H7 (cell line): Measurements from ENCODE around the gene UNC119. TPM values are rescaled to one million over a fixed set of nuclear protein-coding genes. Genes with fewer than 3 reads are reported as not detected.

Experiments
- total RNA-seq: library from RNA; depleted of rRNA; stranded (reverse); fragments of >200 nt; shearing (Covaris generic); gene quantifications from 2 replicates; pipeline ENCODE4 v1.2.3, GENCODE V29; 2014; rRNA removed

Gene UNC119
- total RNA-seq, 1 experiment from 2014 or later: 87.6 TPM

Other genes starting within 250 kb of the UNC119 start
- 86.4 and 90.4 TPM in 2 replicates for gene TMEM97, start 233.4 kb downstream of the UNC119 start, total RNA-seq
- gene IFT20, start 217.2 kb downstream of the UNC119 start, total RNA-seq: 13.7 and 19.0 TPM in 2 replicates
- 19.3 and 21.3 TPM in 2 replicates for gene TNFAIP1, start 216.9 kb downstream of the UNC119 start, total RNA-seq
- gene POLDIP2, start 195.1 kb downstream of the UNC119 start, total RNA-seq: 115 and 130 TPM in 2 replicates
- gene SEBOX, start 187.4 kb downstream of the UNC119 start, total RNA-seq: not detected in 2 replicates
- 0.04 and 0.14 TPM in 2 replicates for gene VTN, start 182.3 kb downstream of the UNC119 start, total RNA-seq
- 0.62 and 1.7 TPM in 2 replicates for gene SARM1, start 180.9 kb downstream of the UNC119 start, total RNA-seq
- gene SLC46A1, start 146.4 kb downstream of the UNC119 start, total RNA-seq: 5.7 and 6.7 TPM in 2 replicates
- not detected in 2 replicates for gene SLC13A2, start 79.0 kb downstream of the UNC119 start, total RNA-seq
- gene FOXN1, start 46.3 kb downstream of the UNC119 start, total RNA-seq: not detected in 2 replicates
- 41.8 and 48.4 TPM in 2 replicates for gene PIGS, start 18.9 kb upstream of the UNC119 start, total RNA-seq
- gene ALDOC, start 24.3 kb upstream of the UNC119 start, total RNA-seq: 69.9 and 117 TPM in 2 replicates
- gene SPAG5, start 46.4 kb upstream of the UNC119 start, total RNA-seq: 153 and 166 TPM in 2 replicates
- 12.2 and 14.7 TPM in 2 replicates for gene RSKR, start 61.6 kb upstream of the UNC119 start, total RNA-seq
- gene BLTP2, start 92.5 kb upstream of the UNC119 start, total RNA-seq: 86.6 and 97.0 TPM in 2 replicates
- 47.3 and 52.7 TPM in 2 replicates for gene SDF2, start 109.3 kb upstream of the UNC119 start, total RNA-seq
- gene SUPT6H, start 109.6 kb upstream of the UNC119 start, total RNA-seq: 25.1 and 32.4 TPM in 2 replicates
- 13.9 and 23.7 TPM in 2 replicates for gene PROCA1, start 159.3 kb upstream of the UNC119 start, total RNA-seq
- gene RAB34, start 165.2 kb upstream of the UNC119 start, total RNA-seq: 209 and 284 TPM in 2 replicates
- 778 and 823 TPM in 2 replicates for gene RPL23A, start 167.4 kb upstream of the UNC119 start, total RNA-seq
- gene TLCD1, start 173.6 kb upstream of the UNC119 start, total RNA-seq: 15.6 and 21.4 TPM in 2 replicates
- 10.9 and 12.5 TPM in 2 replicates for gene NEK8, start 176.2 kb upstream of the UNC119 start, total RNA-seq
- gene TRAF4, start 191.4 kb upstream of the UNC119 start, total RNA-seq: 159 and 216 TPM in 2 replicates